ENCODE results near the gene CFAP97D2.
"Not testable (repeated sequence)": the region's sequence is repeated elsewhere in the genome, so short reads cannot be mapped to it uniquely, and the experiment has no call there.

Gene CFAP97D2

DNA sequence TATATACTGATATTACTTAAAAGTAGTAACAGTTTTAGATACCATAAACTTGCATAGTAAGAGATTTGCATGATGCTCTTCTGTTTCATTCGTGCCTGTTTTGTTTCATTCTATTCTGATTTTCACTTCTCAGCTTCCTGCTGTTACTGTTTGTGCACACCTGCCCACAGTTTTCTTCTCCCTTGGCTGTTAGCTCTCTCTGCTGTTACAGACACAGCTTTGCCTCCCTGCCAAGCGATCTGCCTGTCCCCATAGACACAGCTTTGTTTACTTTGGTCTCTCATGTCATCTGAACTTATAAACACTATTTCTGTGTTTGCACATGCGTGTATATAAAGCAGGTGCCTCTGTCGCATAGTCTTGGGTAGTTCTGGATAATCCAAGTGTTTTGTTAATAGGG is 80.9 kb downstream of the CFAP97D2 start:
- ChIA-PET POLR2A (no interaction called here), CTCF (interaction anchor here (2.2 kb wide), 1 partner anchor 24 kb away, joined by 4 read pairs; no protein-coding TSS in a partner anchor)
- TF ChIP-seq CTCF (IDR thresholded peaks at IDR 0.05; ENCODE audit: control extremely low read depth, extremely low read depth, low read depth, missing control alignments) = no peak

DNA sequence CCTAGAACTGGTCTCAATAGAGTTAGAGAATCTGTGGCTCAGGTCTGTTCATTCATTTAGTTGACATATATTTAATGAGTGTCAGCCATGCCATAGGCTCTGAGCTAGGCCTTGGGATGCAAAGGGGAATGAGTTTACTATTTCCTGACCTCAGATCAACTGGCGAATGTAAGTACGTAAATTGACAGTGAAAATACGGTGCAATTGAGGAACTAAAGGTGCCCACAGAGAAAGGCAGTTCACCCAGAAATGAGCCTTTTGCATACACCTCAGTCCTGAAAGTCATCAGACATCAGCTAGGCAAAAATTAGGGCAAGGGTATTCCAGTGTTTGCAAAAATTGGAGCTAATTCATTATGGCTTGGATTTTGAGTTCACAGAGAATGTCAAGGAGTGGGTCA is 81.8 kb downstream of the CFAP97D2 start:
- ChIA-PET CTCF (interaction anchor here (2.2 kb wide), 1 partner anchor 25 kb away, joined by 4 read pairs; no protein-coding TSS in a partner anchor), POLR2A (no interaction called here)
- TF ChIP-seq CTCF (IDR thresholded peaks at IDR 0.05; ENCODE audit: control extremely low read depth, extremely low read depth, low read depth, missing control alignments) = no peak
- no peak for DNase-seq (ENCODE audit: extremely low spot score)

More for the DNA sequence above, 80.9 kb downstream of the CFAP97D2 start:
- DNase-seq (ENCODE audit: extremely low spot score) = no peak

DNA sequence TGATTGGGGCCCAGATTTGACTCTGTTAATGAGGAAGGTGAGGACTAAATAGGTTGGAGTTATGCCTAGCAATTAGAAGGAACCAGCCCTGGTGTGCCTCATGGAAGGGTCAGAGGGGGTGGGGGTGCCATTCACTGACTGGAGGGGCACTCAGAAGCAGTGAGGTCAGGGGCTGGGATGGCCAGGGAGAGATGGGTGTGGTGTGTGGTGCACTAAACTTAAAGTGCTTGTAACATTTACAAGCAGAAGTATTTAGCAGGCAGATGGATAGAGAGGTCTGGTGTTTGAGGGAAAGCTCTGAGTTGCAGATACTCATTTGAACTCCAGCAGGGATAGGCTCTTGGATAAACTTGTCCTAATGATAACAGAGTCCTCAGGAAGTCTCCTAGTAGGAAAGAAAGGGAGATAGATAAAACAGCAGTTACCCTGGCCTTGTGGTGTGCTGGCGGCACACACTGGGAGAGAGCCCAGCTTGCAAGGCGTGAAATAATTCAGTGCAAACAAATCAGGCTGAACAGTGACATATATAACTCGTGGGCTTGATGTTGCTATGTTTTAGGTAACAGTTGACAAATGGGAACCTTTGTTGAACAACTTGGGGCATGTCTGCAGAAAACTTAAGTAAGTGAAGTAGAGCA is 82.4 kb downstream of the CFAP97D2 start:
- ChIA-PET POLR2A (no interaction called here), CTCF (interaction anchor here (2.2 kb wide), 1 partner anchor 25 kb away, joined by 4 read pairs; no protein-coding TSS in a partner anchor)
- DNase-seq (ENCODE audit: extremely low spot score) = no peak
- no peak for TF ChIP-seq CTCF (IDR thresholded peaks at IDR 0.05; ENCODE audit: control extremely low read depth, extremely low read depth, low read depth, missing control alignments)

- ChIA-PET CTCF (no interaction called here), POLR2A (no interaction called here)
- no peak for DNase-seq (ENCODE audit: extremely low spot score)
- no peak for TF ChIP-seq CTCF (IDR thresholded peaks at IDR 0.05; ENCODE audit: control extremely low read depth, extremely low read depth, low read depth, missing control alignments)
Observed at GRCh38 chr13:114263578-114263977, 84.5 kb downstream of the CFAP97D2 start.

DNA sequence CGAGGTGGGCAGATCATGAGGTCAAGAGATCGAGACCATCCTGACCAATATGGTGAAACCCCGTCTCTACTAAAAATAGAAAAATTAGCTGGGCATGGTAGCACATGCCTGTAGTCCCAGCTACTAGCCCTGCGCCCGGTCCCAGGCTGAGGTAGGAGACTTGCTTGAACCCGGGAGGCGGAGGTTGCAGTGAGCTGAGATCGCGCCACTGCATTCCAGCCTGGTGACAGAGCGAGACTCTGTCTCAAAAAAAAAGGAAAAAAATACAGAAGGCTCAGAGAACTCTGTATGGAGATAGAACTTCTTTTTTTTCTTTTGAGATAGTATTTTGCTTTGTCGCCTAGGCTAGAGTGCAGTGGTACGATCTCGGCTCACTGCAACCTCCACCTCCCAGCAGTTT is 85.3 kb downstream of the CFAP97D2 start:
- DNase-seq (ENCODE audit: extremely low spot score); POLR2A ChIA-PET: not testable (repeated sequence)
- CTCF ChIA-PET = interaction anchor here (1.3 kb wide), 1 partner anchor 19 kb away, joined by 3 read pairs; no protein-coding TSS in a partner anchor

DNA sequence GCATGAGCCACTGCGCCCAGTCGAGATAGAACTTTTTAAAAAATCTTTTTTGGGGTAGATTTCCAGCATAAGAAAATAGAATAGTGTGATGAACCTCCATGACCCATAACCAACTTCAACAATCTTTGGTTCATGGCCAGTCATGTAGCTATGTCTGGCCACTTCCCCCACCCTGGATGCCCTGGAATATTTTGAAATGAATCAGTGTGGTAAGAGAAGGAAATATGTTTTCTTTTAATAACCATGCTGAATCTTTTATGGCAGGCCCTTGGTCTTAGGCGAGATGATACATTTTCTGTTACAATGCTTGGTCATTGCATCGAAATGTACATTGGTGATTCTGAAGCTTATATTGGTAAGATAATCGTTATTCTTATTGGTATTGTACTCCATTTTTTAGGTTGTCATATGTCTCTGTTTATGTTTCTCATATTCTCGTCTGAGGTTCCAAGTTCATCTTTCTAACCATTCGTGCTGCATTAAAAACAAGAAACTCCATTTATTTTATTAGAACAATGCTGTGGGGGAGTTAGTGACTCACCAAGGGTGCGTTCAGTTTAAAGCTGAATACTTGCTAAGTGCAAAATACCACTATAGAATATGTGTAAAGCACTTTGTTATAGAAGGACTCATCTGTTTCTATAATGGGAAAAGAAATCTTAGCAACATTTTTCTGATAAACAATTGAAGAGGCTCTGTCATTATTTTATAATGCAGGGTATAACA is 86.0 kb downstream of the CFAP97D2 start:
- CTCF ChIA-PET = interaction anchor here (1.3 to 2.0 kb wide), 2 partner anchors 19 to 45 kb away, joined by 3 to 5 read pairs; no protein-coding TSS in a partner anchor
- POLR2A ChIA-PET = no interaction called here
- no peak for TF ChIP-seq CTCF (IDR thresholded peaks at IDR 0.05; ENCODE audit: control extremely low read depth, extremely low read depth, low read depth, missing control alignments)
- DNase-seq (ENCODE audit: extremely low spot score) = no peak

DNA sequence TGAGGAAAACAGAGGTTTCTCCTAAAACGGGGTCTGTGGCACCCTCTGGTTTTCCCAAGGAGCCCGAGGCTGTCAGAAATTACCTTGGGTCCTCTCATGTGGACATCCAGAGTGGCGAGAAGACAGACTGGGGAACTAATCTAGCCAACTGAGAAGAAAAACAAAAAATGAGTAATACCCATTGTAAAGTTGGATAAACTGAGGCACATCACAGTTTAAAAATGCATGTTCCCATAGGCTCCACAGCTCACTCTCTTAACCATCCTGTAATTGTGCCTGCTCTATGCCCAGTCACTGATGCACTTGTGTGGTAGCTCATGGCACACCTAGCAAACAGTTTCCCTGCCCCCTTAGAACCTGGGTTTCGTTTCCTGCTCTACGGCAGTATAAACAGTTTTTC is 87.2 kb downstream of the CFAP97D2 start:
- DNase-seq (ENCODE audit: extremely low spot score) = no peak
- ChIA-PET POLR2A (no interaction called here), CTCF (interaction anchor here (1.3 to 2.0 kb wide), 2 partner anchors 14 to 44 kb away, joined by 3 to 5 read pairs; no protein-coding TSS in a partner anchor)
- no peak for TF ChIP-seq CTCF (IDR thresholded peaks at IDR 0.05; ENCODE audit: control extremely low read depth, extremely low read depth, low read depth, missing control alignments)
